ENCODE data around the gene IER5L. TPM values are rescaled to one million over a fixed set of nuclear protein-coding genes. Genes with fewer than 3 reads are reported as not detected.
A peak's percentile ranks its signal among the peaks of the same experiment; 100 is the strongest.

Gene IER5L
- total RNA-seq, 1 donor from 2014 or later = 5.2 TPM

- no peak for DNase-seq (ENCODE audit: low spot score)
- no peak overlapping the region for H3K27ac Mint-ChIP-seq (ENCODE audit: unreplicated experiment)
- H3K4me3 Mint-ChIP-seq (ENCODE audit: unreplicated experiment) = no peak overlapping the region
- no peaks in the 10 kb centered on the region for H3K9me3 Mint-ChIP-seq (ENCODE audit: unreplicated experiment)
- TF ChIP-seq CTCF (IDR thresholded peaks at IDR 0.05; ENCODE audit: unreplicated experiment) = no peak
- peaks cover 18% of the 10 kb centered on the region for H3K27me3 Mint-ChIP-seq (ENCODE audit: unreplicated experiment)
- peaks cover 9% of the 10 kb centered on the region for H3K36me3 Mint-ChIP-seq (ENCODE audit: low read depth, unreplicated experiment)
- H3K4me1 Mint-ChIP-seq (ENCODE audit: unreplicated experiment) = peaks cover 11% of the 10 kb centered on the region
Observed at GRCh38 chr9:129183495-129184218, 5.6 kb upstream of the IER5L start.

DNA sequence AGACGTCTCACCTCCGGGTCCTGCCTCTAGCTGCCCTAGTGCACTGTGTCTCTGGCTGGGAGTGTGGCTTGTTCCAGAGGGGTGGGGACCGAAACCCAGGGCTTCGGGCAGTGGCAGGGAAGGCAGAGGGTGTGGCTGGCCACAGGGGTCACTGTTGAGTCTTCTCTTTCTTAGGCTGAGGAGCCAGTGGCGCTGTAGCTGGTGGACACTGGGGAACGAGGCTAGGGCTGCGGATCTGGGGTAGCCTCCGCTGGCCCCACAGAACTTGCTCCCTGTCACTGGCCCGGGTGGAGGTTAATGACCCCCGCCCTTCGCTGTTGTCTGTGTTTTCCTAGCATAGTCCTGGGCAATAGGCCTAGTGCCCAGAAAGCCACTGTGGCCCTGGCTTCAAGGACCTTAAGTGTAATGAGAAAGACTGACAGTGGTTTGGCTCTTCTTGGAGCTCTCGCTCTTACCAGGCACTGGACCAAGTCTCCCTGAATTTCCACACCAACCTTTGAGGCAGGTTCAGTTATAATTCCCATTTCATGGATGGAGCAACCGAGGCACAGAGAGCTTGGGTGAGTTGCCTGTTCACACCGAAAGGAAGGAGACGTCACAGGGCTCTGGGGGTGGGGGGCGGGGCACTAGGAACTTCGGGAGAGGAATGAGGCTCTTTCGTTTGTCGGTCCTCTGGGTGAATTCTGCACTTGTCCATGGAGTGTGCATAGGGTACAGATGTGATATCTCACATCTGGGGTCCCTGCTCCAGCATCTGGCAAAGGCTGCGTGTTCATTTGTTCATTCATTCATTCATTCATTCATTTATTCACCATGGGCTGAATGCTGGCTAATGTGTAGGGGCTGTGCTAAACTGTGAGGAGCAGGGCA, 4.8 kb upstream of the IER5L start:
- peaks cover 18% of the 10 kb centered on the region for H3K27me3 Mint-ChIP-seq (ENCODE audit: unreplicated experiment)
- TF ChIP-seq CTCF (IDR thresholded peaks at IDR 0.05; ENCODE audit: unreplicated experiment) = peak; percentile 53
- peak overlapping the region; percentile 18 for H3K4me3 Mint-ChIP-seq (ENCODE audit: unreplicated experiment)
- peak; percentile 79 for DNase-seq (ENCODE audit: low spot score)
- H3K27ac Mint-ChIP-seq (ENCODE audit: unreplicated experiment) = no peak overlapping the region
- H3K9me3 Mint-ChIP-seq (ENCODE audit: unreplicated experiment) = no peaks in the 10 kb centered on the region
- peaks cover 11% of the 10 kb centered on the region for H3K4me1 Mint-ChIP-seq (ENCODE audit: unreplicated experiment)
- peaks cover 9% of the 10 kb centered on the region for H3K36me3 Mint-ChIP-seq (ENCODE audit: low read depth, unreplicated experiment)

- Mint-ChIP-seq H3K36me3 (ENCODE audit: low read depth, unreplicated experiment) (peaks cover 9% of the 10 kb centered on the region), H3K9me3 (ENCODE audit: unreplicated experiment) (no peaks in the 10 kb centered on the region), H3K27ac (ENCODE audit: unreplicated experiment) (peak overlapping the region; percentile 1), H3K4me1 (ENCODE audit: unreplicated experiment) (peaks cover 11% of the 10 kb centered on the region), H3K27me3 (ENCODE audit: unreplicated experiment) (peaks cover 18% of the 10 kb centered on the region), H3K4me3 (ENCODE audit: unreplicated experiment) (no peak overlapping the region)
- no peak for TF ChIP-seq CTCF (IDR thresholded peaks at IDR 0.05; ENCODE audit: unreplicated experiment)
- DNase-seq (ENCODE audit: low spot score) = no peak
Observed at GRCh38 chr9:129182122-129182521, 4.1 kb upstream of the IER5L start.

DNA sequence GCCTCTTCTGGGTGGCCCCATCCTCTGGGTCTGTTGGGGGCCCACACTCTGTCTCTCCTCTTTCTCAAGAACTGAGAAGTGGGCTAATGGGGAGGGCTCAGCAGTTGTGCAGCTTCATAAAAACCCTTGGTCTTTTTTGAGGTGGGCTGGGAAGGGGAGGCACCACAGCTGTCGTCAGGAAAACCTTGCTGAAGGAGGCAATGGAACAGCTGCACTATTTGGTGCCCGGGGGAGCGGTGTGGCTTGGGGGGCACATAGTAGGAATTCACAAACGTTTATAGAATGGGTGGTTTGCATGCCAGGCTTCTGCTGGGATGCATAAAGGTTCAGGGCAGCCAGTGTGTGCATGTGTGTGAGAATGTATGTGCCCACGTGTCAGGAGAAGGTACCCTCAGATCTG, 3.2 kb upstream of the IER5L start:
- TF ChIP-seq CTCF (IDR thresholded peaks at IDR 0.05; ENCODE audit: unreplicated experiment) = no peak
- H3K36me3 Mint-ChIP-seq (ENCODE audit: low read depth, unreplicated experiment) = peaks cover 9% of the 10 kb centered on the region
- no peak overlapping the region for H3K27ac Mint-ChIP-seq (ENCODE audit: unreplicated experiment)
- H3K27me3 Mint-ChIP-seq (ENCODE audit: unreplicated experiment) = peaks cover 18% of the 10 kb centered on the region
- peaks cover 11% of the 10 kb centered on the region for H3K4me1 Mint-ChIP-seq (ENCODE audit: unreplicated experiment)
- DNase-seq (ENCODE audit: low spot score) = no peak
- no peak overlapping the region for H3K4me3 Mint-ChIP-seq (ENCODE audit: unreplicated experiment)
- H3K9me3 Mint-ChIP-seq (ENCODE audit: unreplicated experiment) = no peaks in the 10 kb centered on the region
